Glomerular visceral epithelial cell (primary cell): Measurements from ENCODE around the gene AIG1.
"Not testable (repeated sequence)": the region's sequence is repeated elsewhere in the genome, so short reads cannot be mapped to it uniquely, and the experiment has no call there.

Experiments
- DNase-seq: peaks from one replicate; pipeline ENCODE4 v3.0.0-alpha.2; 2016; ENCODE audit errors: extremely low spot score

AIG1 gene

DNA sequence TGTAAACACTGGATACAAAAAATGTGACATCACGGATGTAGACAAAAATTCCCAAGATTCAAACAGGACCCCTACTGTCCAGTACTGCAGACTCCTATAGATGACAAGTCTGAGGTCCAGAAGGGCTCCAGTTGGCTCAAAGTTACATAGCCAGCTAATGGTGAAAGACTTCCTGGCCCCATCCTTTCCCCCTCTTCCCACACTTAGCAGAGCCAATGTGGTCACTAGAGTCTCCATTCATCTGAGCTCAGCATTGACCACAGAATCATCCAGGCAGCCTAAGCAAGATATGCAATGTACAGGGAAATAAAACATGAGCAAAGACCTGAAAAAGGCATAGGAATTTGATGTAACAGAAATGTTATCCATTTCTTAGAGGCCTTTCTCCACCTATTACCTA lies 209.3 kb downstream of the AIG1 start:
- DNase-seq = peak; percentile 62

DNA sequence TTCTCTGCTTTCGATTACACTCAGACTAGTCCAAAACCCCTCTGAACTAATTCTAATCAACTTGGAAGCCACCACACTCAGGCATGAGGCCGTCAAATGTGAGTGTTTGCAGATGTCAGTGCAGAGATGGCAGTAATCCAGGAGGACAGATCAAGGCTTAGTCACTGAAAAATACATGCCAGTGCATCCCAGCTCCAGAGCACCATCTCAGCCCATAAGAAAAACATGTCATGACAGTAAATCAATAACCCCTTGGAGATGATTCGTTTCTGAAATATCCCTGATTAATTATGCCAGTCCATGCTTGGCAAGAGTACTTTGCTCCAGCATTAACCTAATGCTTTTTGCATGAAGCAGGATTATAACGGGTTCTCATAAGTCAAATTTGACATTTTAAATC lies 210.3 kb downstream of the AIG1 start:
- DNase-seq = peak; percentile 73

DNA sequence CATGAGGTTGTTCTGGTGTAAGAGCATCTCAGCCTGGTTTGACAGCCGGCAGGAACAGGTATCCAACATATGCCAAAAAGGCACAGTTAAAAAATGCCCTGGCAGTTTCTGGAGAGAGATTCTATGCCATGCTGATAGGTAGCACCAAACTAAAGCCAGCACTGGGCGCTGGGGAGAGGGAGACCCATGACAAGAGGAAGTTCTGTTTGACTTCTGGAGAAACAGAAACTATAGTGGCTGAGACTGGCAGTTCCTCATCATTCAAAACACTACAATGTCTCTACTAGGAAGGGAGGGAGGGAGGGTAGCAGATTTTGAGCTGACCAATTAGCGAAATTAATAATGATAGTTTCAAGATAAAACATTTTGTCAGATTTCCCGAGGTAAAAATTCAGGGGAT lies 215.7 kb downstream of the AIG1 start:
- no peak for DNase-seq

DNA sequence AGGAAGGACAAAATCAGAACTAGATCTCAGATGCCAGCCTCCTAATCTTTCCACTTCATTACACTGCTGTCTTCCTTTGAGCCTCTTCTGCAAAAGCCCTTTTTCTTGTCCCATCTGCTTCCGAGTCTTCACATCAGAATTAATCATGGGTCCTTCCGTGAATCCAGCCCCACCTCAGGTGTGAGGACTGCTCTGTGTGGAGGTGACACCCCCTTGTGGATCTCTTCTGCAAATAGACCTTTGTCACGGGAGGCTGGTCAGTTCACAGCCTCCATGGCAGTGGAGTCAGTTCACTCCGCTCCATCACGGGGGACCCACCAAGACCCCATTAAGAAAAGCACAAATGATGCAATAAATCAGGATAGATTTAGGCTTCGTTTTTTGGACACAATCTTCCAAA lies 218.7 kb downstream of the AIG1 start:
- peak; percentile 30 for DNase-seq

DNA sequence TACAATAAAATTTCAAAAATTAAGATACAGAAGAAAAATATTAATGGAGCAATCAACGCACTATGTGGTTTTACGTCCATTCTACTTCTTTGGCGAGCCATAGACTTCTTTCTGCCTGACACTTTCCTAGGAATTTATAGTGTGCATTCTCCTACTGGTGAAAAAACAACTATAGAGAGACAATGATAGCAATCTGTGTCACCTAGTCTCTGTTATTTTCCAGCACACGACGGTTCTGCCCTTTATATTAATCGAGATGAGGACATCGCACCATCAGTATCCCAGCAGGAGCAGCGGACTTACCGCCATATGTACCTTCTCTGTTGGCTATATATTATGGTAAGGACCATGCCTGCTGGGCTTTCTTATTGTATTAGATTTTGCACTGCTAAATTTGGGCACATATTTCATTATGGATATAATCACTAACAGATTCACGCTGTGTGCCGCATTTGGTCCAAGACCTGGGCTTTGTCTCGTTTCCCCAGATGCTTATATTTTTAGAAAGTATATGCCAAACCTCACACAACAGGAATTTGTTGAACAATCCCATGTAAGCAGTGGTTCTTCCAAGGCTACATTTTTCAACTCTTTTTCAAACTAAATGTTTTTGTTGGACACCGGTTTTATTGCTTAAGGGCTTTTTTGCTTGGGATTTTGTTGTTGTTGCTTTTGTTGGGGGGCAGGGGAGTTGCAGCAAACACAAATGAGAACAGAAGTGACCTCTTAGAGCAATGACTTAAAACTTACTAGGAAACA lies 223.4 kb downstream of the AIG1 start:
- DNase-seq = no peak

DNA sequence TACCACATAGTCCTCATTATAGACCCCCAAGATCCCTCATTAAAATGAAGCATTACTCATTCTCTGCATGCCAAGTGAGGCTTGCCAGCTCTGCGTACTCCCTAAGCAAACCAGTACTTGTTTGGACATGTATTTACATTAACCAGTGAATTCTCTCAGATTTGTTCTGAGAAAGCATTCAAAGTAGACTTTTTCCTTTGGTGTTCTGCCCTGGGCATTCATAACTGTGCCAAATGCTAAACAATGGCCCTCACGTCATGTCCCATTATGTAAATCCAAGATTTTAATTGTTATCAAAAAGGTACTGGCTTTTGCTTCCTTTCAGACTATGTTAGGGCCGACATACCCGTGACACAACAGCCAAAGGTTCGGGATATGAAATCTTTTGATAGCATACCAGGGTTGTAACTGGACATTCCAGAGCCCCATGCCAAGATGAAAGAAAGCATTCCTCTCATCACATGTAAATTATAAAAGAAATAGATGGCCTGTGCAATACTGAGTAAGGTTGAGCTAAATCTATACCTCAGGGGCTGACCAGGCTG lies 225.6 kb downstream of the AIG1 start:
- DNase-seq = no peak

- no peak for DNase-seq
Observed at GRCh38 chr6:143288923-143289322, 228.2 kb downstream of the AIG1 start.

- no peak for DNase-seq
Observed at GRCh38 chr6:143290206-143290605, 229.5 kb downstream of the AIG1 start.

DNA sequence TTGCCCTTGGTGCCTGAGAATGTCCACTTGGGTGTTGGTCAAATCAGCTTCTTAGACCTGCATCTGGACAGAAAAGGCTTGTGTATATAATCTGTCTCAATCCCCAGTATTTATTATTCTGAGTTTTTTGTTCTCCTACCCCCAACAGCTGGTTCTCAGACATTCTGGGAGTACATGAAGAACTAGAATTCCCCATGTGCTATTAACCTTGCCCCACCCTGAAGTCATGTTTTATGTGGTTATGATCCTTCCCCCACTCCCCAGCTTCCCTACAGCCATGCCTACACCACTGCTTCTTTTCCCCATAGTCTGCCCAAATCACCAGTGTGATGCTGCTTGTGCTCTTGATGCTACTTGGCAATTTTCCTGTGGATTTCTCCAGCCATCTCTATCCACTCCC lies 232.8 kb downstream of the AIG1 start:
- no peak for DNase-seq

GRCh38 chr6:143294265-143294860 lies 233.7 kb downstream of the AIG1 start:
- no peak for DNase-seq

DNA sequence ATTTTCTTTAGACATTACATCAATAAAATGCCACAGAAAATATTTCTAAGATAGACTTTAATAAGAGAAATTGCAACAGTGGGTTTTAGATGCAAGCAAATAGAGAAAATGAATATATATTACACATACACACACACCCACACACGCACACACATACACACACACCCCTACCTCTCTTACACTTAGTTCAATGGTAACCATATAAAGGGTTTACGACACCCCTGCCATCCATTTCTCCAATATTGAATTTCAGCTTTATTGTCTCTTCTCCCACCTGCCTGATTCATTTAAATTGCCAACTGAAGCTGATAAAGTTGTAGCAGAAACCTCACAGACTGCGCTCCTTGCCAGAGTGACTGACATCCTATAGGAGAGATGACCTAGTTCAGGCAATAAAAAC lies 235.2 kb downstream of the AIG1 start:
- no peak for DNase-seq

DNA sequence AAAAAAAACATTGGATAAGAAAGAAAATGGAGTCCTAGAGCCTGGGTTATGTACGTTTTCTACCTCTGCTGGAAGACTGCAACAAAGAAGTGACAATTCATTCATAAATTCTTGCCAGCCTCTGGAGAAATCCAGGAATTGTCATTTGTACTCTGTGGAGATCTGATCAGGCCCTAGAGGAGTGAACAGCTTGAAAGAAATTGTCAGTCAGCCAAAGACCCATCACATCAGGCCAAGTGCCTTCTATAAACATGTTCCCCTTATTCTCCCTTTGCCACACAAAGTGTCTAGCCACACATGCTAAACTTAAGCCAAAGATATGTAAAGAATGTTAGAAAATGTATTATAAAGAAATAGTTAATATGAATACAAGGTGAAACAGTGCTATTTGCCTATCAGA lies 237.4 kb downstream of the AIG1 start:
- DNase-seq = no peak

DNA sequence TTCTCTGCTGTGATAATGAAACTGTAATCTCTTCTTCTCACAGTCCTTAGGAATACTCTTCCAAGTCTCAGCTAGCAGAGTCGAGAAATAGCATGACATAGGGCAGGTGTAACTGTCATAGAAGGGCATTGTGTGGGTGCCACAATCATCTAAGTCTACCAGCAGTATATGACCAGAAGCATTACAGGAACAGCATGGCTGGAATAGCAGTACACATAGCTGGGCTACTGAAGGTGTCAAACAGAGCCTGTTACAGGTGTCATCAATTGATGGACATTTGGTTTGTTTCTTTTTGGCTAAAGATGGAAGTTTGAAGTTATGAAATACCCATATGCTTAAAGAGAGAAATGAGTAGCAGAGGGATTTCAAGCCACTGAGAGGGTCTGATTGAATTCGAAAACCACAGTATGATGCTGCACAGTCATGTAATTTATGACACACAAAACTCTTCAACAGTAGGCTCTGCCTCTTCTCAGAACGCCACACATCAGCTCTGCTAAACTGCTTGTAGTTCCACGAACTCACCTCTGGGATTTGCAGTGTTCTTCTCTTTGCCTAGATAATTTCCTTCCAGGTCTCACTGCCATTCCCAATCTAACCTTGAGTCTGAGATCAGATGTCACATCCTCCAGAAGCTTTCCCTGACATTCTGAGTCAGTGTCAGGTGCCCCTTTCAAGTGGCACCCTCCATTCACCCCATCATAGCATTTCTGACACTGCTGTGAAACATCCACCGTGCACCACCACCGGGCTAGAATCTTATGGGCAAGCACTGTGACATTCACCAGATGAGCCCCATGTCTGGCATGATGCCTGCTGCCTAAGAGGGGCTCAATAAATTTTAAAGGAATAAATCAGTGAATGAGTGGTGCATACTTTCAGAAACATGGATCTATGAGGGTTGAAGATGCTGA lies 238.8 kb downstream of the AIG1 start:
- DNase-seq = no peak

DNA sequence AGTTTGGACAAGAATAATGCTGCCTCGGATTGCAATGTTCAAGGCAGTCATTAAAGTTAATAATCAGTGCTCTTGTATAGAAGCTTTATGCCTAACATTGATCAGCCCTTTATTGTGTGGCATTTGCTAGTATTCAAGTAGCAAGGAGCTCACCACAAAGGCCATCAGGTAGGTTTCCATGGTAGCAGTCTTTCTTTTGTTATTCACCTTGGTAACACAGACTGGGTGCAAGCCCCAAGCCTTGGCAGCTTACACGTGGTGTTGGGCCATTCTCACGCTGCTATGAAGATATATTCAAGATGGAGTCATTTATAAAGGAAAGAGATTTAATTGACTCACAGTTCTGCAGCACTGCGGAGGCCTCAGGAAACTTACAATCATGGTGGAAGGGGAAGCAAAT lies 240.5 kb downstream of the AIG1 start:
- DNase-seq = no peak

DNA sequence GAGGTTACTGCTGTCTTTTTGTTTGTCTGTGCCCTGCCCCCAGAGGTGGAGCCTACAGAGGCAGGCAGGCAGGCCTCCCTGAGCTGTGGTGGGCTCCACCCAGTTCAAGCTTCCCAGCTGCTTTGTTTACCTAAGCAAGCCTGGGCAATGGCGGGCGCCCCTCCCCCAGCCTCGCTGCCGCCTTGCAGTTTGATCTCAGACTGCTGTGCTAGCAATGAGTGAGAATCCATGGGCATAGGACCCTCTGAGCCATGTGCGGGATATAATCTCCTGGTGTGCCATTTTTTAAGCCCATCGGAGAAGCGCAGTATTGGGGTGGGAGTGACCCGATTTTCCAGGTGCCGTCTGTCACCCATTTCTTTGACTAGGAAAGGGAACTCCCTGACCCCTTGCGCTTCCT lies 247.1 kb downstream of the AIG1 start:
- not testable (repeated sequence) for DNase-seq

- DNase-seq = no peak
Observed at GRCh38 chr6:143313163-143313562, 252.5 kb downstream of the AIG1 start.

- DNase-seq = no peak
Observed at GRCh38 chr6:143321491-143322086, 260.9 kb downstream of the AIG1 start.

GRCh38 chr6:143322386-143322785 lies 261.7 kb downstream of the AIG1 start:
- no peak for DNase-seq

DNA sequence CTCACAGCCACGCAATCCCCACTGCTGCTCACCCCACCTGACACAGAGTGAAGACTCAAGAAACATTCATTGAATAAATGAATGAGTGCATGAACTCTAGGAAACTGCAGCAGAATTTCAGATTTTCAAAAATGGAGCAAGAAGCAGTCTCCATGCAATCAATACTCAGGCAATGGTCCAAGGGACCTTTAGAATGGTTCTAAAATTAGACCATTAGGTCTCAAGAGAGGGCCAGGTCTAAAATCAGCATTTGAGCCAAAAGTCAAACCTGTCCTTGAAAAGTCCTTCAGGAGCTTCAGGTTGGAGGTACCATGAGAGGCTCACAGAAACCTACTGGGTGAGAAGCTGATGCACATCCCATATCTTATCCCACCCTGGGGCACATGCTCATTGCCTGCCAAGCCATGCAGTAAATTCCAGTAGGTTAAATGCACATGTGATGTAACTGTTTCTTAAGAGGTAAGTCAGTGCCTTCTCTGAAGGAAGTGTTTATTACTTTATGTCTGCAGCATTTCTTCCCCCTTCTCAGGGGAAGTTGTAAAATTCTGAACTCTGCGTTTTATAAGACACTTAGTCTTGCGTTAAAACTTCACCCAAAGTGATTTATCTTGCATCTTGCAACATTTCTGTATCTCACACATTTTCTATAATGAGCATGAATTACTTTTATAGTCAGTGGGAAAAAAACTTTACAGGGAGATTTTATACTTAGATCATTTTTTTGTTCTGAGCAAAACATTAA lies 263.2 kb downstream of the AIG1 start:
- no peak for DNase-seq

DNA sequence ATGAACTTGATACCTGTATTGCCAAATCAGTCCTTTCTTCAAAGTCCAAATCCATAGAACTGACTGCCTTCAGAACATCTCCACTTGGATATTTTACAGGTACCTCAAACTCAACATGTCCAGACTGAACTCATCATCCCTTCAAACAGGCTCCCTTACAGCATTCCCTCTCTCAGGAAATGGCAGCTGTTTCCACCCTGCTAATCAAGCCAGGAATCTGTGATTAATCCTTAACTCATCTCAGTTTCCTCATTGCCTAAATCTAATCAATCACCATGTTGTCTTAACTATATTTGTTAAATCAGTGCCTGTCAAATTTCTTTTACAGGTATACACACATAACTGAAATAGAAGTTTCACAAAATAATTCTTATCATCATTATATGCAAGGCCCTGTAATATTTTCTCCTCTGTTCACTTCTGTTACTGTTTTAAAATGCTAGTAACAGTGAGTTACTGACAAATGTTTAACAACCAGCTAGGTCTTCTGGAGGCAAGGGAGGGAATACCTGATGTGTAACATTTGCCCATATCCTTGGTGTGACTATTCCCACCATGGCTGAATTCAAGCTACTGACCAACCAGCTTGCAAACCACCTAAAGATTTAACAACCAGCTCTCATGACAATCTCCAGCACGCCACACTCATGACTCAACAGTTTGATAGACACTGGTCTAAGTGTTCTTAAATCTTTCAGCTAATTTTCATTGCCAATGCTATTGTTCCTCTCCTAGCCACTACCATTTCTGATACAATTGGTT lies 264.9 kb downstream of the AIG1 start:
- peak; percentile 34 for DNase-seq

GRCh38 chr6:143328876-143329275 lies 268.2 kb downstream of the AIG1 start:
- DNase-seq = no peak
